Measurements from ENCODE around the gene OR52B6.

The OR52B6 gene

GRCh38 chr11:5603326-5603725, 22.6 kb downstream of the OR52B6 start:
- Histone ChIP-seq H4K20me1 (ENCODE audit: insufficient read depth, low read length) (no peaks in the 10 kb centered on the region), H3F3A (ENCODE audit: insufficient read depth, low read length) (no peaks in the 10 kb centered on the region), H3K4me1 (ENCODE audit: insufficient read depth, low read length, severe bottlenecking) (no peaks in the 10 kb centered on the region), H3K27me3 (ENCODE audit: insufficient read depth, low read length) (no peaks in the 10 kb centered on the region), H3K79me2 (ENCODE audit: insufficient read depth, low read length) (no peaks in the 10 kb centered on the region), H3K27ac (ENCODE audit: low read depth, low read length, poor library complexity, severe bottlenecking) (no peak overlapping the region), H3K4me2 (ENCODE audit: low read length) (no peak overlapping the region), H3K9me3 (ENCODE audit: low read length) (no peaks in the 10 kb centered on the region), H3K36me3 (ENCODE audit: insufficient read depth, low read length) (no peaks in the 10 kb centered on the region), H3K4me3 (ENCODE audit: low read depth, low read length, poor library complexity, severe bottlenecking) (no peak overlapping the region), H3K9ac (ENCODE audit: low read length) (no peak overlapping the region), H2AFZ (ENCODE audit: low read length) (no peak overlapping the region), H3K9me2 (ENCODE audit: low read depth, low read length) (no peaks in the 10 kb centered on the region)
- no peak for TF ChIP-seq CTCF (IDR thresholded peaks at IDR 0.05; ENCODE audit: low read length)
- TF ChIP-seq EZH2 (IDR thresholded peaks at IDR 0.05; ENCODE audit: borderline replicate concordance, low read length), result no peak

- Histone ChIP-seq H3K79me2 (ENCODE audit: insufficient read depth, low read length) (no peaks in the 10 kb centered on the region), H3K4me1 (ENCODE audit: insufficient read depth, low read length, severe bottlenecking) (no peaks in the 10 kb centered on the region), H3F3A (ENCODE audit: insufficient read depth, low read length) (no peaks in the 10 kb centered on the region), H3K36me3 (ENCODE audit: insufficient read depth, low read length) (no peaks in the 10 kb centered on the region), H2AFZ (ENCODE audit: low read length) (no peak overlapping the region), H3K27ac (ENCODE audit: low read depth, low read length, poor library complexity, severe bottlenecking) (no peak overlapping the region), H3K4me3 (ENCODE audit: low read depth, low read length, poor library complexity, severe bottlenecking) (no peak overlapping the region), H4K20me1 (ENCODE audit: insufficient read depth, low read length) (no peaks in the 10 kb centered on the region), H3K9ac (ENCODE audit: low read length) (no peak overlapping the region), H3K9me2 (ENCODE audit: low read depth, low read length) (no peaks in the 10 kb centered on the region), H3K27me3 (ENCODE audit: insufficient read depth, low read length) (no peaks in the 10 kb centered on the region), H3K9me3 (ENCODE audit: low read length) (no peaks in the 10 kb centered on the region), H3K4me2 (ENCODE audit: low read length) (no peak overlapping the region)
- no peak for TF ChIP-seq CTCF (IDR thresholded peaks at IDR 0.05; ENCODE audit: low read length)
- TF ChIP-seq EZH2 (IDR thresholded peaks at IDR 0.05; ENCODE audit: borderline replicate concordance, low read length), result no peak
Observed at GRCh38 chr11:5604896-5605295, 24.2 kb downstream of the OR52B6 start.

- H3K4me1 ChIP-seq (ENCODE audit: insufficient read depth, low read length, severe bottlenecking), result no peaks in the 10 kb centered on the region
- TF ChIP-seq EZH2 (IDR thresholded peaks at IDR 0.05; ENCODE audit: borderline replicate concordance, low read length) (no peak), CTCF (IDR thresholded peaks at IDR 0.05; ENCODE audit: low read length) (peak; percentile 25; the same call in 1 of the 2 replicates)
- no peaks in the 10 kb centered on the region for H4K20me1 ChIP-seq (ENCODE audit: insufficient read depth, low read length)
- H3K27me3 ChIP-seq (ENCODE audit: insufficient read depth, low read length), result no peaks in the 10 kb centered on the region
- no peak overlapping the region for H3K27ac ChIP-seq (ENCODE audit: low read depth, low read length, poor library complexity, severe bottlenecking)
- H3K4me2 ChIP-seq (ENCODE audit: low read length), result no peak overlapping the region
- no peaks in the 10 kb centered on the region for H3F3A ChIP-seq (ENCODE audit: insufficient read depth, low read length)
- no peak overlapping the region for H3K9ac ChIP-seq (ENCODE audit: low read length)
- no peaks in the 10 kb centered on the region for H3K36me3 ChIP-seq (ENCODE audit: insufficient read depth, low read length)
- H3K79me2 ChIP-seq (ENCODE audit: insufficient read depth, low read length), result no peaks in the 10 kb centered on the region
- H3K9me3 ChIP-seq (ENCODE audit: low read length), result no peaks in the 10 kb centered on the region
- no peak overlapping the region for H3K4me3 ChIP-seq (ENCODE audit: low read depth, low read length, poor library complexity, severe bottlenecking)
- H3K9me2 ChIP-seq (ENCODE audit: low read depth, low read length), result no peaks in the 10 kb centered on the region
- H2AFZ ChIP-seq (ENCODE audit: low read length), result no peak overlapping the region
Observed at GRCh38 chr11:5605849-5606248, 25.2 kb downstream of the OR52B6 start.

All from OCI-LY1 (cell line).